ENCODE data around the gene FGF14. TPM values are rescaled to one million over a fixed set of nuclear protein-coding genes. Genes with fewer than 3 reads are reported as not detected.

The FGF14 gene
- total RNA-seq, 1 experiment from 2014 or later = 0.22 TPM

GRCh38 chr13:102234618-102235017 is 167.2 kb downstream of the FGF14 start:
- no peaks in the 10 kb centered on the region for H3K23me2 ChIP-seq (ENCODE audit: insufficient read length, low read depth, low read length, poor library complexity, severe bottlenecking)
- no peak overlapping the region for H4K91ac ChIP-seq (ENCODE audit: insufficient read length, low read depth, low read length)
- H3K27ac Mint-ChIP-seq = no peak overlapping the region
- no peaks in the 10 kb centered on the region for H3K79me1 ChIP-seq (ENCODE audit: insufficient read depth, low read depth, low read length, poor library complexity, severe bottlenecking)
- no peak overlapping the region for H2BK5ac ChIP-seq (ENCODE audit: insufficient read length, low read length)
- H3K4me2 ChIP-seq (ENCODE audit: insufficient read depth, insufficient read length, low read length) = no peak overlapping the region
- WGBS (ENCODE audit: extremely low coverage, insufficient read length, low lambda C conversion rate) = no CpG with 5 or more reads among the region's 2 CpGs
- no peak overlapping the region for H3K56ac ChIP-seq (ENCODE audit: insufficient read length, low read depth, low read length)
- H4K5ac ChIP-seq (ENCODE audit: insufficient read length, low read depth, low read length) = no peak overlapping the region
- no peak overlapping the region for H4K8ac ChIP-seq (replicated peaks; ENCODE audit: insufficient read length, low read depth, low read length)
- H3K4ac ChIP-seq (ENCODE audit: low read depth, low read length) = no peak overlapping the region
- H2AK5ac ChIP-seq (ENCODE audit: insufficient read length, low read length) = no peak overlapping the region
- no peak overlapping the region for H2BK15ac ChIP-seq (ENCODE audit: low read depth, low read length)
- no peak overlapping the region for H3K23ac ChIP-seq (ENCODE audit: insufficient read length, low read depth, low read length)
- no peak for DNase-seq
- peaks cover 14 to 18% of the 10 kb centered on the region in 2 experiments for H3K4me1 Mint-ChIP-seq
- H3K9me3 ChIP-seq (ENCODE audit: control insufficient read depth, low read depth, low read length) = no peaks in the 10 kb centered on the region
- H3K27ac ChIP-seq (ENCODE audit: insufficient read length, low read depth, low read length) = no peak overlapping the region
- H2BK120ac ChIP-seq (ENCODE audit: low read depth, low read length, poor library complexity, severe bottlenecking) = no peak overlapping the region
- H3K4me1 ChIP-seq (ENCODE audit: insufficient read depth, low read length) = no peaks in the 10 kb centered on the region
- no peak overlapping the region for H3K9ac ChIP-seq (ENCODE audit: extremely low read depth, insufficient read length, low read length)
- H2AFZ ChIP-seq (ENCODE audit: low read length) = no peak overlapping the region
- H2BK20ac ChIP-seq (ENCODE audit: low read depth, low read length, poor library complexity, severe bottlenecking) = no peak overlapping the region
- H3K18ac ChIP-seq (ENCODE audit: insufficient read length, low read depth, low read length) = no peak overlapping the region
- no peaks in the 10 kb centered on the region for H3K9me3 Mint-ChIP-seq
- TF ChIP-seq CTCF (conservative IDR thresholded peaks at IDR 0.05) = no peak
- H3K79me2 ChIP-seq (ENCODE audit: insufficient read depth, low read length) = no peaks in the 10 kb centered on the region
- H3K14ac ChIP-seq (ENCODE audit: insufficient read depth, low read length) = no peak overlapping the region
- H4K20me1 ChIP-seq (ENCODE audit: control insufficient read depth, insufficient read depth, insufficient read length) = no peaks in the 10 kb centered on the region
- H3K36me3 Mint-ChIP-seq (ENCODE audit: insufficient read depth in 1 of 3, low read depth in 3 of 3) = no peaks in the 10 kb centered on the region
- no peaks in the 10 kb centered on the region for H3K27me3 ChIP-seq (ENCODE audit: insufficient read depth, low read length)
- no peaks in the 10 kb centered on the region for H3K27me3 Mint-ChIP-seq (ENCODE audit: low read depth)
- no peak overlapping the region for H3T11ph ChIP-seq (ENCODE audit: low read length)
- no peak overlapping the region for H3K4me3 Mint-ChIP-seq
- H2BK12ac ChIP-seq (ENCODE audit: insufficient read length, low read depth, low read length) = no peak overlapping the region

Data from H9 (cell line).